ENCODE data around the gene ZNF221. TPM values are rescaled to one million over a fixed set of nuclear protein-coding genes. Genes with fewer than 3 reads are reported as not detected.

The ZNF221 gene
- total RNA-seq, 1 experiment from 2014 or later: 2.5 TPM

GRCh38 chr19:43934985-43935708 is 15.9 kb upstream of the ZNF221 start, which contains the start of gene ZNF45:
TSS of gene ZNF45 (minus strand) at chr19:43935282. CDS start at chr19:43922185, 13,097 bp downstream.
- H3K27me3 ChIP-seq (ENCODE audit: insufficient read depth, low read length): no peaks in the 10 kb centered on the region
- ChIA-PET CTCF (interaction anchor here (1.0 kb wide), 1 partner anchor 16 kb away, joined by 8 read pairs; the partner anchor contains the start of gene ZNF221), RAD21 (ENCODE audit: low non-redundant PET in 1 of 2, low total read pairs in 2 of 2, uncharacterized antibody in 2 of 2, unreplicated experiment in 2 of 2) (interaction anchor here in 1 of 2 experiments (0.6 kb wide), 1 partner anchor 16 kb away, joined by 4 read pairs; the partner anchor contains the start of gene ZNF221), POLR2A (interaction anchor here (0.8 to 1.3 kb wide), 5 partner anchors 10 to 230 kb away, joined by 3 to 6 read pairs (median 3); partner anchors contain the start of genes ZNF221, ZNF226 and ZNF283)
- no peaks in the 10 kb centered on the region for H4K20me1 ChIP-seq (ENCODE audit: insufficient read depth)
- peak within 1 kb of the TSS; percentile 83 for H3K4me2 ChIP-seq (ENCODE audit: low read length)
- DNase-seq (ENCODE audit: low read depth, low spot score) (peak; percentile 78), ATAC-seq (peak; percentile 95)
- H3K9me3 ChIP-seq (ENCODE audit: control insufficient read depth in 1 of 2, insufficient read depth in 1 of 2, low read depth in 1 of 2, low read length in 2 of 2): no peaks in the 10 kb centered on the region
- H3K4me1 ChIP-seq (ENCODE audit: control insufficient read depth in 1 of 2, insufficient read depth in 2 of 2, low read length in 2 of 2): peaks cover 5 to 14% of the 10 kb centered on the region in 2 experiments
- H2AFZ ChIP-seq (ENCODE audit: low read depth, low read length, poor library complexity, severe bottlenecking): peak within 1 kb of the TSS; percentile 89
- no peaks in the 10 kb centered on the region for H3K9me2 ChIP-seq (ENCODE audit: insufficient read depth)
- H3K36me3 ChIP-seq (ENCODE audit: control insufficient read depth in 1 of 2, insufficient read depth in 2 of 2, low read length in 2 of 2): peaks cover 10 to 21% of the 10 kb centered on the region in 2 experiments; a peak in 3 of 4 replicates
- H3K79me2 ChIP-seq (ENCODE audit: insufficient read depth, low read length): peaks cover 3% of the 10 kb centered on the region; the same call in 1 of the 2 replicates
- TF ChIP-seq POLR2AphosphoS5 (IDR thresholded peaks at IDR 0.05; ENCODE audit: low read depth, low read length) (peak; percentile 85), ZFX (IDR thresholded peaks at IDR 0.05) (peak; percentile 75), JUND (IDR thresholded peaks at IDR 0.05) (no peak), EGR1 (IDR thresholded peaks at IDR 0.05; ENCODE audit: low read depth) (peak; percentile 65), MAX (IDR thresholded peaks at IDR 0.05) (no peak), RAD21 (IDR thresholded peaks at IDR 0.05; ENCODE audit: low read depth) (no peak), TCF7L2 (IDR thresholded peaks at IDR 0.05; ENCODE audit: borderline replicate concordance, extremely low read depth, insufficient read depth, insufficient read length) (no peak), ELF1 (IDR thresholded peaks at IDR 0.05; ENCODE audit: borderline replicate concordance, low read depth) (peak; percentile 84), CTCF (IDR thresholded peaks at IDR 0.05 in 2 of 3, conservative IDR thresholded peaks at IDR 0.05 in 1 of 3; ENCODE audit: borderline replicate concordance in 1 of 3, insufficient read depth in 1 of 3, low read depth in 2 of 3, low read length in 2 of 3) (no peak), SRF (IDR thresholded peaks at IDR 0.05; ENCODE audit: low read depth) (peak; percentile 5; the same call in 1 of the 2 replicates), YY1 (IDR thresholded peaks at IDR 0.05; ENCODE audit: extremely low read depth, insufficient replicate concordance, low read depth, low read length) (peak; percentile 13)
- H3K4me3 ChIP-seq (replicated peaks in 1 of 2; ENCODE audit: low read depth in 1 of 2, low read length in 2 of 2): peak within 1 kb of the TSS; percentile 58 to 71
- intact Hi-C loops (cut with micrococcal nuclease): loop anchor here (1.0 kb wide), 1 partner anchor 16 kb away; the partner anchor contains the start of gene ZNF221
- peak within 1 kb of the TSS; percentile 58 for H3K27ac ChIP-seq (ENCODE audit: low read depth, low read length)
- BruUV-seq (replicated peaks): TSS peak; percentile 39
- peak within 1 kb of the TSS; percentile 64 for H3K9ac ChIP-seq (ENCODE audit: low read length)
